ENCODE results near the gene REEP6. TPM values are rescaled to one million over a fixed set of nuclear protein-coding genes. Genes with fewer than 3 reads are reported as not detected.
"Not testable (repeated sequence)": the region's sequence is repeated elsewhere in the genome, so short reads cannot be mapped to it uniquely, and the experiment has no call there.

REEP6 gene
- total and polyA plus RNA-seq, 10 donors = 0.65 to 2.6 (median 1.6) TPM; not detected in 1

GRCh38 chr19:1495799-1496713, 5.1 kb downstream of the REEP6 start:
- WGBS, 5 donors = 80 to 87% (median 84%) methylated on average over 34 to 40 of the region's 40 CpGs
- Histone ChIP-seq H3K27ac (no peak overlapping the region), H3K4me3 (no peak overlapping the region), H3K9me3 (no peaks in the 10 kb centered on the region), H3K4me1 (peaks cover 0 to 16% (median 7%) of the 10 kb centered on the region in 6 donors), H3K27me3 (replicated peaks in 1 of 7) (peaks cover 0 to 58% (median 16%) of the 10 kb centered on the region in 7 donors), H3K36me3 (no peaks in the 10 kb centered on the region)
- DNase-seq = no peak
- no peak for TF ChIP-seq POLR2A (IDR thresholded peaks at IDR 0.05)
- TF ChIP-seq CTCF (IDR thresholded peaks at IDR 0.05 in 8 of 11, conservative IDR thresholded peaks at IDR 0.05 in 3 of 11) = no peak
- intact Hi-C loops (cut with DNase I; ENCODE audit: low total_unique reads) = no loop called here

GRCh38 chr19:1496714-1497577, 6.0 kb downstream of the REEP6 start:
- Histone ChIP-seq H3K27me3 (replicated peaks in 1 of 7) (peaks cover 0 to 58% (median 16%) of the 10 kb centered on the region in 7 donors), H3K36me3 (no peaks in the 10 kb centered on the region), H3K4me1 (peaks cover 0 to 7% (median under 1%) of the 10 kb centered on the region in 6 donors), H3K4me3 (no peak overlapping the region), H3K9me3 (no peaks in the 10 kb centered on the region), H3K27ac (no peak overlapping the region)
- DNase-seq = no peak
- intact Hi-C loops (cut with DNase I; ENCODE audit: low total_unique reads) = no loop called here
- 71 to 82% (median 74%) methylated on average over 25 to 39 of the region's 39 CpGs for WGBS, 5 donors
- no peak for TF ChIP-seq POLR2A (IDR thresholded peaks at IDR 0.05)
- no peak for TF ChIP-seq POLR2AphosphoS5 (IDR thresholded peaks at IDR 0.05)
- no peak for TF ChIP-seq CTCF (IDR thresholded peaks at IDR 0.05 in 8 of 11, conservative IDR thresholded peaks at IDR 0.05 in 3 of 11)

GRCh38 chr19:1497578-1498235, 6.7 kb downstream of the REEP6 start:
- no peaks in the 10 kb centered on the region for H3K4me1 ChIP-seq
- intact Hi-C loops (cut with DNase I; ENCODE audit: low total_unique reads) = no loop called here
- no peaks in the 10 kb centered on the region for H3K9me3 ChIP-seq
- no peak for DNase-seq
- H3K36me3 ChIP-seq = no peaks in the 10 kb centered on the region
- WGBS, 5 donors = 82 to 87% (median 85%) methylated on average over 21 to 25 of the region's 25 CpGs
- no peak overlapping the region for H3K4me3 ChIP-seq
- no peak overlapping the region for H3K27ac ChIP-seq
- peaks cover 0 to 58% (median 20%) of the 10 kb centered on the region in 7 donors for H3K27me3 ChIP-seq (replicated peaks in 1 of 7)
- no peak for TF ChIP-seq POLR2AphosphoS5 (IDR thresholded peaks at IDR 0.05)
- TF ChIP-seq POLR2A (IDR thresholded peaks at IDR 0.05) = no peak
- no peak for TF ChIP-seq CTCF (IDR thresholded peaks at IDR 0.05 in 8 of 11, conservative IDR thresholded peaks at IDR 0.05 in 3 of 11)

GRCh38 chr19:1499231-1499630, 8.2 kb downstream of the REEP6 start:
- H3K9me3 ChIP-seq; DNase-seq; H3K4me3 ChIP-seq; intact Hi-C loops (cut with DNase I; ENCODE audit: low total_unique reads); H3K27ac ChIP-seq; H3K36me3 ChIP-seq: not testable (repeated sequence)
- Histone ChIP-seq H3K4me1 (peaks cover 5 to 11% (median 8%) of the 10 kb centered on the region in 6 donors), H3K27me3 (replicated peaks in 1 of 7) (peaks cover 0 to 70% (median 35%) of the 10 kb centered on the region in 7 donors)
- 84 to 91% (median 90%) methylated on average over 4 to 33 of the region's 34 CpGs; no CpG with 5 or more reads in 1 of the 5 donors for WGBS, 5 donors
